Subcutaneous adipose tissue (tissue), 4 donors: ENCODE measurements around the gene DENND6A. TPM values are rescaled to one million over a fixed set of nuclear protein-coding genes. Genes with fewer than 3 reads are reported as not detected.

Experiments
- CTCF ChIP-seq: fragments of 450-650 bp; IDR thresholded peaks from one replicate; pipeline ENCODE4 v1.5.1; 2016; ENCODE audit warnings: low read depth, mild to moderate bottlenecking, control low read depth, antibody characterized with exemption, moderate library complexity
- total RNA-seq, 4 donors: library from RNA; depleted of rRNA; stranded (reverse); fragments of >200 nt; gene quantifications; one replicate each; pipeline ENCODE4 v1.1.0, GENCODE V29; 2016

DENND6A gene
- total RNA-seq, 4 donors from 2014 or later = 31.5 to 40.9 (median 33.6) TPM

DNA sequence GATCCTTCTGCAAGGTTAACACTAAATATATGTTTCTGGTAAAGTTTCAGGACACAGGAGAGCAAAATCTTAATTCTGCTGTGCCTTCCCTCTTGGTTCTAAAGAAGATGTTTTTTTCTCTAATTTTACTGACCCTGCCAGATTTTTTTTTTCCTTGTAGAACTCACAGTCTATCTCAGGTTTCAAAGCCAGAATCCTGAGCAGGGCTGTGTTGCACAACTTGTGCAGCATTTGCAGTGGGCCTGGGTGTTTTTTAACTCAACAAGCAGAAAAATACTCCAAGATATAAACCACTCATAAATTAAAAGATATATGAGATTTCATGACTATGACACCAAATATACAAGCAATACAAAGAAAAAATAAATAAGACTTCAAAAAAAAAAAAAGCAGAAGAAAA, 55.5 kb downstream of the DENND6A start:
- no peak for TF ChIP-seq CTCF

DNA sequence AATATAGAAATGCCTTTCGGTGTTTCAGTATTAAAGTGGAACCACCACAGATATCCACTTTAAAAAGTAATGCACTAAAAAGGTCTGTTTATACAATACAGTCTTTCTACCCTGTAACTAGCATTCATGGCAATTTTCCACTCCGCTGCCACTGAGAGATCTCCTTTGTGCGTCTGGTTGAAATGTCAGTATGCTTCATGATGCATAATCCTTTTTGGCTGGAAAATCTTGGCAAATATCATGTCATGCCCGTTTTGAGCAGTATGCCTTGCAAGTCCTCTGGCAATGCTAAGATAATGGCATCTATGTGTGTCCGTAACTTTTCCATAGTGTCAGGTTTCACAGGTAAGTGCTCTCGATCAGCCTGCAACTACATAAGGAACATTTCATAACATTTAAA, 64.9 kb downstream of the DENND6A start:
- no peak for TF ChIP-seq CTCF

GRCh38 chr3:57624801-57625200, 68.1 kb downstream of the DENND6A start:
- no peak for TF ChIP-seq CTCF

GRCh38 chr3:57622362-57622761, 70.5 kb downstream of the DENND6A start:
- TF ChIP-seq CTCF = no peak

GRCh38 chr3:57617739-57618138, 75.1 kb downstream of the DENND6A start:
- no peak for TF ChIP-seq CTCF

DNA sequence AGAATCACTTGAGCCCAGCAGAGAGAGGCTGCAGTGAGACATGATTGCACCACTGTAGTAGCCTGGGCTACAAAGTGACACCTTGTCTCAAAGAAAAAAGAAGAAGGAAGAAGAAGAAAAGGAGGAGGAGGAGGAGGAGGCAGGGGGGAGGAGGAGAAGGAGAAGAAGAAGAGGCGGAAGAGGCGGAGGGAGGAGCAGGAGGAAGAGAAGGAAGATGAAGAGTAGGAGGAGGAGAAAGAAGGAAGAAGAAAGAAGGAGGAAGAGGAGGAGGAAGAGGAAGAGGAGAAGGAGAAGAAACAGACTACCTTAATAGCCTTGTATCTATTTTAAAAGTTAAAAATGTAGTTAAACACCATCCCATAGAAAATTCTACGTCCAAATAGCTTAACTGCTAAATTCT, 76.6 kb downstream of the DENND6A start:
- TF ChIP-seq CTCF = no peak

GRCh38 chr3:57605683-57606082, 87.2 kb downstream of the DENND6A start:
- TF ChIP-seq CTCF = no peak

- no peak for TF ChIP-seq CTCF
Measured at GRCh38 chr3:57604971-57605370, 87.9 kb downstream of the DENND6A start.
